ENCODE measurements around the gene MT1X.
A peak's percentile ranks its signal among the peaks of the same experiment; 100 is the strongest.
"Not testable (repeated sequence)": the region's sequence is repeated elsewhere in the genome, so short reads cannot be mapped to it uniquely, and the experiment has no call there.

The MT1X gene

DNA sequence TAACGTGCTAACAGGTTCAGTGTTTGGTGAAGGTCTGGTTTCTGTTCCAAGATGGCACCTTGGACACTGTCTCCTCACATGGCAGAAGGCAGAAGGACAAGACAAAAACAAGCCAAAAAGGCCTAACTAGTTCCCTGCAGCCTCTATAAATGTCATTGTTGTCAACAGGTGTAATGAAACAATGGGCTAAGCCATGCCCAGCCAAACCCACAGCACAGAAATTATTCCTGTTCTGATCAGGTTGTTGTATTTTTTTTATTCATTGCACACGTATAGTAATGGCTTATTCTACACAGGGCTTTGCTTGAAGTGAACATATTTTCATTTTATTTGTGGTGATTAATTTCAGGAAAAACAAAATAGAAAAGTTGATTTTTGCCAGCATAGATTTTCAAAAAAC, 31.5 kb downstream of the MT1X start:
- DNase-seq = no peak

DNA sequence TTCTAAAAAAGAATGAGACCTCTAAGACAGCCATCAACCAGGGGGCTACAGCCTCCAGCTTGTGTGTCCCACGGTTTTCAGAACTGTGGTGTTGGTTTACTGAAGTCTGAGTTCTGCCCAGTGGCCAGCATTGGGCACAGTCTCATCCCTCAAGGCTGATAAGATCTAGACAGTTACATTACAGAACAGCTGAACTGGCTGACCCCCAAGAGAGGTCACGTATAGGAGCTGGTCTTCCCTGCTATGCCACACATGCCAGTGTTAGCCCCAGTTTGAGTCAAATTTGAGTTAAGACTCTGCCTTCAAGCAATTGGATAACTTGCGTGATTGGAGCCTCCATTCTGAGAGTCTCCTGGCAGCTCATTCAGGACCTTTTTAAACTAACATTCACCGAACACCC, 32.9 kb downstream of the MT1X start:
- DNase-seq = no peak

DNA sequence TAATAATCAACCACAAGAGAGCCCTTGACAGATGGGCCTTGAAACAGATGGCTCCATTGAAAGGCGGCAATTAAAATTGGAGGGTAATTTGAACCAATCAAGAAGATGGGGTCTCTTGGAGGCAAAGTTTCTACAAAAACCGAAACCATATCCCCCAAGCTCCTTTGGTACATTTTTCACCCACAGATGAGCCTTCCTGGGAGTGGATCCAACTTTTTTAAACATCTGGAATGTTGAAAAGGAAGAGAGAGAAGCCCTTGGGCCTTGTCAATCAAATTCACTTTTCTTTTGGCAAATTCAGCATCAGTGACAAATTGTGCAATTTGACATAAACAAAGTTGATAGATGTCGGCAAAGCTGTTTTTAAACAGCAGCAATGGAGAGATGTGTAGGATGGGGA, 34.5 kb downstream of the MT1X start:
- no peak for DNase-seq

DNA sequence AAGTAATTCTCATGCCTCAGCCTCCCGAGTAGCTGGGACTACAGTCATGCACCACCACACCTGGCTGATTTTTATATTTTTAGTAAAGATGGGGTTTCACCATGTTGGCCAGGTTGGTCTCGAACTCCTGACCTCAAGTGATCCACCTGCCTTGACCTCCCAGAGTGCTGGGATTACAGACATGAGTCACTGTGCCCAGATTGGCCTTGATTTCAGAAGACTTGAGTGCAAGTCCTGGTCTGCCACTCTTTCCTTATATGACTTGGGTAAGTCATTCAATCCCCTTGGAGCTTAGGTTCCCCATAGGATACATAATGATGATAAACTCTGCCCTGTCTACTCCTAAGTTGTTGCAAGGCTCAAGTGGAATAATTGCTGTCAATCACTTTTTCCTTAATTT, 35.3 kb downstream of the MT1X start:
- DNase-seq = not testable (repeated sequence)

DNA sequence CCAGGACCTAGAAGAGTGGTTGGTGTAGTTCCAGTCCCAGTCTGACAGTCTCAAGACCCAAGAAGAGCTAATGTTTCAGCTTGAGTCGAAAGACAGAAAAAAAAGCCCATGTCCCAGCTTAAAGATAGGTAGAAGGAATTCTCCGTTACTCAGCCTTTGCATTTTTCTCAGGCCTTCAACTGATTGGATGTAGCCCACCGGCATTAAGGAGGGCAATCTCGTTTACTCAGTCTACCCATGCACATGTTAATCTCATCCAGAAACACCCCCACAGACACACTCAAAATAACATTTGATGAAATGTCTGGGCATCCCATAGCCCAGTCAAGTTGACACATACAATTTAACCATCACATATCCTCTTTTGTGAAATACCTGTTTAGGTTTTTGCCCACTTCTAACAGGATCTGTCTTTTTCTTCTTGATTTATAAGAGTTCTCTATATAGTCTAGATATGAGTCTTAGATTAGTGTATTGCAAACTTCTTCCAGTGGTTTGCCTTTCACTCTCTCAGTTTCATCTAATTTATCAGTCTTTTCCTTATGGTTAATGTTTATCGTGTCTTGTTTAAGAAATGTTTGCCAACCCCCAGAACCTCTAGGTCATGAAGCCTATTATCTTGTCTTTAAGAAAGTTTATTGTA, 40.1 kb downstream of the MT1X start:
- DNase-seq = no peak

DNA sequence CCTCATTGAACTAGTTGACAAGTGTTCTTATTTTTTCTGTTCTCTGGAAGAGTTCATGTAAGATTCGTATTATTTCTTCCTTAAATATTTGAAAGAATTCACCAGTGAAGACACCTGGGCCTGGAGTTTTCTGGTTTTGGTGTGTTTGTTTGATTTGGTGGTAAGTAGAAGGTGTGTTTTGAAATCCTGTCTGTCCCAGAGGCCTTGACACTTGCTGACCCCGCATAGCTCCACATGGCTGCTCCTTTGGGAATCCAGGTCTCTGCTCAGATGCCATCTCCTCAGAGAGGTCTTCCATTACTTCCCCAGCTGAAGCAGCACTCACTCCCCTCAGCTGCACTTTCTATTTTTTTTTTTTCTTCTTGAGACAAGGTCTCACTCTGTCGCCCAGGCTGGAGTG, 41.9 kb downstream of the MT1X start:
- no peak for DNase-seq

DNA sequence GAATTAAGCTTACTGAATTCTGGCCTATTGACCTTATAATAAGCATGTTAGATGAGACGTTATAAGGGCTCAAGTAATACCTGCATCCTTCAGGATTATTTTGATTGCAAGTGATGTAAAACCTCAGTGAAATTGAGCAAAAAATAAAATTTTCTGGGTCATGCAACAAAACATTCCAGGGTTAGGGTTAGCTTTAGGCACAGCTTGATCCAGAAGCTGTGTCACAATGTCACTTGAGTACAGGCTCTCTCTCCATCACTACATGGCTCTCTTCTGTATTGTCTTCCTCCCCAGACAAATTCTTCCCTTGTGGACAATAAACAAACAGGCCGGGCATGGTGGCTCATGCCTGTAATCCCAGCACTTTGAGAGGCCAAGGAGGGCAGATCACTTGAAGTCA, 44.0 kb downstream of the MT1X start:
- DNase-seq = no peak

DNA sequence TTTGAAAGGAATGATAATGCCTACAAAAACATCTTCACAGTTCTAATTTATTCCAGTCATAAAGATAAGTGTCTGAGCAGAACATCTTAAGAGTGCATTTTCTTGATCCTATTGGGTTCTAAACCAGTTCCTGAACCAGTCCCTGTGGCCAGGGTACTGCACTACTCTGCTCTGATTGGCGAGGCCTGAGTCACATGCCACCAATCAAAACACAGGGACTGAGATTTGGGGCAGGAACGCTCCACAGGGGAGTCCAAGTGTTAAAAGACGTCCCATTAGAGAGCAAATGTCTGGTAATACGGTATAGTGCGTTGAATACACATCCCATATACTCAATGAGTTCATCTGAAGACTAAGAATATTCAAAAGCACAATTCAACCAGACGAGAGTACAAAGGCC, 44.7 kb downstream of the MT1X start:
- DNase-seq = no peak

DNA sequence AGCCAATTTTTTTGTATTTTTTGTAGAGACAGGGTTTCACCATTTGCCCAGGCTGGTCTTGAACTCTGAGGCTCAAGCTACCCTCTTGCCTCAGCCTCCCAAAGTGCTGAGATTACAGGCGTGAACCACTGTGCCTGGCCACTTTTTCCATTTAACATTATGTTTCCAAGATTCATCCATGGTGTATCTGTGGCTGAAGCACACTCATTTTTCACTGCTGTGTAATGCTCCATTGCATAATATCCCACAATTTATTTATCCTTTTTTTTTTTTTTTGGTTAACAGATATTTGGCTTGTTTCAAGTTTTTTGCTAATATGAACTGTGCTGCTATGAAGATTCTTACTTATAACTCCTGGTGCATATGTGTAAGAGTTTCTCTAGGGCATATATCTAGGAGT, 45.8 kb downstream of the MT1X start:
- DNase-seq = no peak

DNA sequence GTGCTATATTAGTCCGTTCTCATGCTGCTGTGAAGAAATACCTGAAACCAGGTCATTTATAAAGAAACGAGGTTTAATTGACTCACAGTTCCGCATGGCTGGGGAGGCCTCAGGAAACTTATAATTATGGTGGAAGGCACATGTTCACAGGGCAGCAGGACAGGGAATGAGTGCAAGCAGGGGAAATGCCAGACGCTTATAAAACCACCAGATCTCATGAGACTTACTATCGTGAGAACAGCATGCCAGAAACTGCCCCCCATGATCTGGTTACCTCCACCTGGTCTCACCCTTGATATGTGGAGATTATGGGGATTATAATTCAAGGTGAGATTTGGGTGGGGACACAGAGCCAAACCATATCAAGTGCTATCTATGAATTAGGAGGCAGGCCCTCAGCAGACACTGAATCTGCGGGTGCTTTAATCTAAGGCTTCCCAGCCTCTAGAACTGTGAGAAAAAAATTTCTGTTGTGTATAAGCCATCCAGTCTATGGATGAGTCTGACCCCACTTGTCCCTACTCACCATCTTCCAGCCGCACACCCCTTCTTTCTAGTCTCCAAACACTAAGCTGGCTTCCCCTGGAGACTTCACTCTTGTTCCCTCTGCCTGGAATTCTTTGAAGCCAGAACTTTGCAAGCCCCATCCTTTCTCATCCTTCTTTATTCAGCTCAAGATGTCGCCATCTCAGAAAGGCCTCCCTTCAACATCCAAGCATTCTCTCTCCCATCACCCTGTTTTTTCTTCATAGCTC, 46.9 kb downstream of the MT1X start:
- DNase-seq = peak in 2 of 14 donors; percentile 24 to 65

DNA sequence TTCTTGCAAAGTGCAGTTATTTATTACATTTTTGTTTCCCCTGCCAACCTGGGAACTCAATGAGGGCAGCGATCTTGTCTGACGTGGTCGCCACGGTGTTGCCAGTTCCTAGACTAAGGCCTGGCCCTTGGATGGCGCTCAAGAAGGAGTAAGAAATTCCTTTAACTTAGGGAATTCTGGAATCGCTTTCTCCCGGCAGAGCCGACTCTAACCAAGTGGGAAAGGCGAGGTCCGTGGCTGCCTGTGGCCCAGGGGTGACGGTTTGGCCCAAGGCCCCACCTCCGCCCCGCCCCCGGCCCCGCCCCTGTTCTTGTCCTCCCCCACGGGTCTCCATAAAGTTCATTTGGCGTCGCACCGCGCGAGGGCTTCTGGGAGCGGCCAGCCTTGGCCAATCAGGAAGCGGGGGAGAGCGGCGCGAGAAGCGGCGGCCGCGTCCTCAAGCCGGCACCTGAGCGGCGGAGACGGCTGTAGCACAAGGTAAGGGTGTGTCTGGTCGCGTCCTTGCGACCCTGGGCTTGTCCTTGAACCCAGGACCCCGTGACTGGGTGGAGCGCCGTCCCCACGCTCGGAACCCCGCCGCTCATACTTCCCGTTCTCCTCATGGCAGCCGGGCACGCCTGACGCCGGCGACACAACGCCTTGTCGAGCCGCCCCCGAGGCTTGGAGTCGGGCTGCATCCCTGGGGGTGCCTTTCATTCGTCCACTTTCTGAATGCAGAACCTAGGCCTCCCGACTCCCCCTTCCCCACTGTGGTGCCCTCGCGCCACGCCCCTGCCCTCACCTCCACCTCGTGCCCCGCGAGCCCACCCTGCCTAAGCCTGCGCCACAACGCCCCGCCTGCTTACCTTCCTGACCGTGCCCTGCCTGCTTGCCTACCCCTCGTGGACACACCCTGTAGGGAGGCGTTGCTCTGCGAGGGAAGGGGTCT, 47.7 kb downstream of the MT1X start, which contains the start of gene NUP93:
NUP93 (plus strand) TSS at position 395 of the 928 bp plus-strand sequence. CDS start 18,119 bp downstream, outside the sequence.
- DNase-seq = peak; percentile 56 to 94 (median 88)

DNA sequence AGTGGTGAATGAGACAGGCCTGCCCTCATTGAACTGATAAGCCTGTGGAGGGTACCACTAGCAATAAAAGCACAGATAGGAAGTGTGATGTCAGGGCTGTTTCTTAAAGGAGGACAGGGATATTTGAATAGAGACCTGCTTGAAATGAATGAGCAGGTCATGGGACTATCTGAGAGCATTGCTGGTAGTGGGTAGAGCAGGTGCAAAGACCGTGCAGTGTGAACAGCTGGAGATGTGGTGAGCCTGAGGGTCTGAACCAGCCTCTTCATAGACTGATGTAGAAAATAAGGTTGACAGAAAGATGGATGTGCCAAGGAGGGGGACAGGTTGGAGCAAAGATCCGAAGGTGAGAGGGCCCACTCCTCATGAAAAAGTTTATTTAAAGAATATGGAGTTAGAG, 50.1 kb downstream of the MT1X start:
- DNase-seq = no peak

DNA sequence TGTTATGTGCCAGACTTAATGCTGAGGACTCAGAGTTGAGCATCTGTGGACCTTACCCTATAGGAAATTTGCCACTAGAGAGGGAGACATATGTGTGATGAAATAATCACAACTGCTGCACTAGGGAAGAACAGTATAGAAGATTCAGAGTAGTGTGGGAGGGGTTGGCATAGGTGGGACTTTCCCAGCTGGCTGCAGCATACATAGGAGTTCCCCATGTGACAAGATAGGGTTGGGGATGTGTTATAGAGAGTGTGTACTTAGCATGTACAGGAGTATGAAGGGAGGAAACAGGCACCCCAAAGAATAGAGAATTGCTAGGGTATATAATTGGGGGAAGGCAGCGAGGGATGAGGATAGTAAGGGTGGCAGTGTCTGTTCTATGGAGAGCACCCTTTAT, 50.6 kb downstream of the MT1X start:
- no peak for DNase-seq

All from C1 segment of cervical spinal cord (tissue), 14 donors.